HEK293T (cell line): Measurements from ENCODE around the gene KCND2.

Experiments
- ARNT ChIP-seq: fragments of 450-650 bp; IDR thresholded peaks from 2 replicates; pipeline ENCODE4 v1.6.1; 2017; ENCODE audit warnings: mild to moderate bottlenecking
- BHLHE40 ChIP-seq: fragments of 450-650 bp; IDR thresholded peaks from 2 replicates; pipeline ENCODE4 v1.6.1; 2016; ENCODE audit warnings: mild to moderate bottlenecking, moderate library complexity, borderline replicate concordance
- ELF4 ChIP-seq: fragments of 450-650 bp; IDR thresholded peaks from 2 replicates; pipeline ENCODE4 v1.6.1; 2017; ENCODE audit warnings: antibody characterized with exemption
- FOXM1 ChIP-seq: fragments of 450-650 bp; IDR thresholded peaks from 2 replicates; pipeline ENCODE4 v1.6.1; 2017; ENCODE audit warnings: mild to moderate bottlenecking, borderline replicate concordance
- LEF1 ChIP-seq: fragments of 450-650 bp; IDR thresholded peaks from 2 replicates; pipeline ENCODE4 v1.6.1; 2017; ENCODE audit warnings: mild to moderate bottlenecking, borderline replicate concordance
- SP1 ChIP-seq: fragments of 450-650 bp; IDR thresholded peaks from 2 replicates; pipeline ENCODE4 v1.6.1; 2017

DNA sequence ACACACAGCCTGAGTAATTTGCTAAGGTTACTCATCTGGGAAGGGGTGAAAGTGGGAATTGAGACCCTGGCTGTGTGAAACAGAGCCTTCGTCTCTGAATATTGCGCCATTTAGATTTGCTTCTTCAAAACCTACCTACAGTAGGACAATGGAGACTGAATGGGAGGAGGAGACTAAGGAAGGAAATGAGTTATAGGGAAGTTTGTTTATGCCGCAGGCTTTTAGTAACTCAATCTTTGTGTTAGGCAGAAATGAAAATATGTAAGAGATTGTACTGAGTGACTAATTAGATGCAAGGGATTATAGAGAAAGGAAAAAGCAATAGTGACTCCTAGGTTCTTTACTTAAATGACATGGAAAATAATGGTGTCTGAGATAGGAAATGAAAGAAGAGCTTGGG is 80.2 kb downstream of the KCND2 start:
- TF ChIP-seq ELF4 (no peak), LEF1 (no peak), SP1 (no peak), BHLHE40 (no peak), ARNT (no peak), FOXM1 (no peak)
